GM10248 (cell line): Measurements from ENCODE around the gene LRRK1.

Experiments
- CTCF ChIA-PET: fragments of 300-600 bp; sonication (Branson Sonifier 250); formaldehyde crosslinking; extraction: SDS; loops from one replicate; lab custom pipeline; 2021; ENCODE audit warnings: antibody characterized with exemption; lab: Yijun Ruan, JAX
- POLR2A ChIA-PET: fragments of 350-650 bp; sonication (Branson Sonifier 250); formaldehyde crosslinking; extraction: SDS; loops from one replicate; lab custom pipeline; 2020; ENCODE audit warnings: antibody characterized with exemption; lab: Yijun Ruan, JAX
- DNase-seq: peaks from one replicate; pipeline ENCODE4 v3.0.0; 2012; ENCODE audit errors: extremely low spot score
- TF ChIP-seq, protein P1 (sequence below): IDR thresholded peaks from 2 replicates; pipeline ENCODE4 v1.5.1; 2012; ENCODE audit warnings: mild to moderate bottlenecking, low read depth; ENCODE audit errors: extremely low read depth, missing control alignments, control extremely low read depth

Gene LRRK1

DNA sequence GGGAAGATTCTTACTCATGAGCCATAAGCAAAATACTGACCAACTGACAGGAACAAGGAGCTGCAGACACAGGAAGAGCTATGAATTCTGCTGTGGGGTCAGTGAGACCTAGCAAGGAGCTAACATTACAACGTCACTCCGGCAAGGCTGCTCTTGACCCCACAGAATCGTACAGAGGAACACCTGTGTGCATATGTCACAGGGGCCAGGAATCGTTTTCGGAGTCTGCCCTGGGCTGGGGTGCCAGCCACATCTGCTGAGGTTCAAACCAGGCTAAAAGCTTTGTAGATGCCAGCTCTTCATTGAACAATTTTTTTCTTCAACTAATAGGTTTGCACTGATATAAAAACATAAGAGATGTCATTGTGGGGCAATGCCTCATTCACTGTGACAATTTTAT is 82.6 kb downstream of the LRRK1 start:
- POLR2A ChIA-PET: no interaction called here

DNA sequence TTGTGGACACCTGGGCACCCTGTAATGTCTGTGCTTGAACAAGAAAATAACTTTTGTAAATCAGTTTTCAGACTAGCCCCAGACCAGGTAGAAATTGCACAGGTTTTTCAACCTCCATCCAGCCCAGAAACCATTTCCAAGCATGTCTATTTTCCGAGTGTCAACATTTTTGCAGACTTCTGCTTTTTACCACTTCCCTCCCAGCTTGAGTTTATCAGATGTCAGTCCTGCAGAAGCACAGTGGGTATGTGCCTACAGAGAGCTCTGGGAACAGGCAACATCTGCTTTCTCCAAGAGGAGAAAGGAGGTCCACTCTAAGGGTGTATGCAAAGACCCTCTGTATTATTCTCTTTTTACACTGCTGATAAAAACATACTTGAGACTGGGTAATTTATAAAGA is 83.9 kb downstream of the LRRK1 start:
- no peak for DNase-seq
- TF ChIP-seq, protein P1, sequence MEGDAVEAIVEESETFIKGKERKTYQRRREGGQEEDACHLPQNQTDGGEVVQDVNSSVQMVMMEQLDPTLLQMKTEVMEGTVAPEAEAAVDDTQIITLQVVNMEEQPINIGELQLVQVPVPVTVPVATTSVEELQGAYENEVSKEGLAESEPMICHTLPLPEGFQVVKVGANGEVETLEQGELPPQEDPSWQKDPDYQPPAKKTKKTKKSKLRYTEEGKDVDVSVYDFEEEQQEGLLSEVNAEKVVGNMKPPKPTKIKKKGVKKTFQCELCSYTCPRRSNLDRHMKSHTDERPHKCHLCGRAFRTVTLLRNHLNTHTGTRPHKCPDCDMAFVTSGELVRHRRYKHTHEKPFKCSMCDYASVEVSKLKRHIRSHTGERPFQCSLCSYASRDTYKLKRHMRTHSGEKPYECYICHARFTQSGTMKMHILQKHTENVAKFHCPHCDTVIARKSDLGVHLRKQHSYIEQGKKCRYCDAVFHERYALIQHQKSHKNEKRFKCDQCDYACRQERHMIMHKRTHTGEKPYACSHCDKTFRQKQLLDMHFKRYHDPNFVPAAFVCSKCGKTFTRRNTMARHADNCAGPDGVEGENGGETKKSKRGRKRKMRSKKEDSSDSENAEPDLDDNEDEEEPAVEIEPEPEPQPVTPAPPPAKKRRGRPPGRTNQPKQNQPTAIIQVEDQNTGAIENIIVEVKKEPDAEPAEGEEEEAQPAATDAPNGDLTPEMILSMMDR: no peak
- CTCF ChIA-PET: interaction anchor here (1.1 to 16.4 kb wide), 5 partner anchors 9 to 130 kb away, joined by 3 to 550 read pairs (median 5); partner anchors contain the start of gene LRRK1
- POLR2A ChIA-PET: no interaction called here

More for the DNA sequence above, 82.6 kb downstream of the LRRK1 start:
- no peak for DNase-seq
- TF ChIP-seq, protein P1: no peak
- CTCF ChIA-PET: interaction anchor here (0.8 to 16.4 kb wide), 4 partner anchors 15 to 84 kb away, joined by 3 to 550 read pairs (median 3); partner anchors contain the start of gene LRRK1

DNA sequence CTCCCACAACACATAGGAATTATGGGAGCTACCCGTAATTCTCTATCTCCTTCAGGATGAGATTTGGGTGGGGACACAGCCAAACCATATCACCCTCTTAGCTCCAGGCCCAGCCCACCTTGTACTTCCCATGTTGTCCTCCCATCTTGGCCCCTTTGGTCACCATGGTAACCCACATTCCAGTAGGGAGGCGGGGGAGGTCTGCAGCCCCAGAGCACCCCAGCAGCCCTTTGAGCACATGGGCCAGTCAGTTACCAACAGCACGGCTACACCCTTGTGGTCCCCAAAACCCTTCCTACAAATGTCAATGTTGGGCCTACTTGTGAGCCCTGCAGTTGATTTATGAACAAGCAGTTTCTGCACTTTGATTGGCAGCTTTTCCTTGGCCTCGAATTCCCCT is 84.5 kb downstream of the LRRK1 start:
- DNase-seq: no peak
- ChIA-PET CTCF (interaction anchor here (1.0 to 16.4 kb wide), 8 partner anchors 9 to 377 kb away, joined by 3 to 550 read pairs (median 4); partner anchors contain the start of gene LRRK1), POLR2A (no interaction called here)
- TF ChIP-seq, protein P1: no peak

DNA sequence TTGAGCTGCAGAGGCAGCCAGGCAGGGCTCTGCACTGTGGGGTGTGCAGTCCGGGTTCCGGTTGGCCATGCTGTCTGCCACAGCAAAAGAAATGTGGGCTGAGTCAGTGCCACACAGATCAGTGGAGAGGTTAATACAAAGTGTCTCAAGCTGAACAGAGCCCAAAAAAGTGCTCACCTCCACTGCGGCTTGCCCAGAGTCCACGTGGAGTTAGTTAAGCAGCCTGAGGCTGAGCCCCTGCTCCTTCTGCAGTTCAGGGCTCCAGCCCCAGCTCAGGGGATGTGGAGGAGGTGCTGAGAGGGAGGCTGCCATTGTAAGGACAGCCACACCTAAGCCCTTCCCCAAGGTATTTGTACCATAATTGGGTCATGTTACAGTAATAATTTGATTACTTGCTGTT is 85.3 kb downstream of the LRRK1 start:
- POLR2A ChIA-PET: no interaction called here
- TF ChIP-seq, protein P1: no peak
- DNase-seq: no peak
- CTCF ChIA-PET: interaction anchor here (1.0 to 16.4 kb wide), 8 partner anchors 8 to 377 kb away, joined by 3 to 550 read pairs (median 4); partner anchors contain the start of gene LRRK1

DNA sequence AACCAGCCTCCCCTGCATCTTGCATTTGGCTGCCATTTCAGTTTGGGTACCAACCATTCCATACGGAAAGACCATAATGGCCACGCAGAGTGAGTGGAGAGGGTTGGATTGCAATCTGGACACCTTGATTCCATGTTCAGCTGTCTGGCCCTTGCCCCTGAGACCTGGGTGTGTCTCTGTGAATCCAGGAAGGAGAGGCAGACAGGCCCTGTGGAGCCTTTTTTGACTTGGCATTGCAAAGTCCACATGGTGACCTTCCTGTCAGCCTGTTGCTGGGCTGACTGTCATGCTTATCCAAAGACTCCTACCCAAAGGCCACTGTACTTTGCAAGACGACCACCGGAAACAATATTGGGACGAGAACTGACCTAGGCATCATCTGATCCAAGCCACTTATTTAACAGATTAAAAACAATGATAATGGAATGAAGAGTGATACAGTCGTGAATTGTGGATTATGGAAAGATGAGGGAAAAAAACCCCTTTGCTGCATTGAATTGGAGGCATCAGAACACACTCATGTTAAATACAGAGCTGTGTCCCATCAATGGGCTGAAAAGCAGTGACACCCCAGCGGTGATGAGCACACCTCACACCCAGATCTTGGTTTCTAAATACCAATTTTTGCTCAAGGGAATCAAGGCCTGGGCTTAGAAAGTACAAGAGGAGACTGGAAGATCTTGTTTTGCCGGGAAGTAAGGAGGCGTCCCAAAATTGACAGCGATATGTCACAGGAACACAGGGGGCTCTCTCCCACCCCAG is 86.0 kb downstream of the LRRK1 start:
- CTCF ChIA-PET: interaction anchor here (0.6 to 16.4 kb wide), 7 partner anchors 9 to 134 kb away, joined by 3 to 550 read pairs (median 4); partner anchors contain the start of gene LRRK1
- DNase-seq: no peak
- TF ChIP-seq, protein P1: no peak
- POLR2A ChIA-PET: no interaction called here

DNA sequence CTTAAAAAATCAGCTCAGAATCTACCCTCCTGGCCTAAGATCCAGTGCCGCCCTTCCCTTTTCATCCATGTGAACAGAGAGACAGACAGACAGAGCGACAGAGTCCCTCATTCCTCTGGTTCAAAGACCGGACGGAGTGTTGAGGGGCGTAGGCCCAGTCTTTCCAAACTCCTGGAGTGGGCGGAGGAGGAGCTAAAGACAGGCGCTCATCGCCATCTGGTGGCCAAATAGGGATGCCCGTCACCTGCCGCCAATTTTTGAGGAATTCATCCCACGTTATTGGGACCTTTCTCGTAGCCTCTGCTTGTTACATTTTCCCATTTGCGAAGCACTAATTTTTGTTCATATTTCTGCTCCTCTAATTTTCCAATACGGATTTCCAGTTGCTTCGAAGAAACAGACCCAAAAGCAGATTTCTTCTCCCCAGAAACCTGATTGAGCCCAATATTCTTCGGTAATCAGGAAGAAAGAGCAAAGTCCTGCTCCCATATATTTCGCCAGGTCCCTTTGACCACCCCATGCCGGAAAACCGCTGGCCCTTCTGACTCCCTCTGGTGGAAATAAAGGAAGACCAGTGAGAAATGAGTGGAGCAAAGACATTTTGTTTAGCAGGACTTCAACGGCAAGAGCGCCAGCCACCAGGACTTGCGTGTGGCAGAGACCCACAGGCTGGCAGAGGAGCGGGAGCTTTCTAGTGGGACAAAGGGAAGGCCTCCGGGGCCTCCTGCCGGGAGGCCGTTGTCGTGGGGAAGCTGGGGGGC is 88.0 kb downstream of the LRRK1 start:
- peak; percentile 74 for DNase-seq
- ChIA-PET POLR2A (interaction anchor here (0.9 to 1.0 kb wide), 2 partner anchors 88 to 90 kb away, joined by 3 read pairs; partner anchors contain the start of gene LRRK1), CTCF (interaction anchor here (0.8 to 16.4 kb wide), 60 partner anchors 9 to 657 kb away, joined by 3 to 550 read pairs (median 5); partner anchors contain the start of genes ASB7, CHSY1, LINS1 and LRRK1)

More for the DNA sequence above, 88.0 kb downstream of the LRRK1 start:
- TF ChIP-seq, protein P1: peak; percentile 88
